OCI-LY1 (cell line): Measurements from ENCODE around the gene SAMD14.

Experiments
- H2AFZ ChIP-seq: fragments of 200-600 bp; sonication (generic), shearing (Covaris generic); 2 replicates; pipeline ENCODE4 v1.6.0; 2014; ENCODE audit warnings: antibody characterized with exemption, mild to moderate bottlenecking, low read length
- H3F3A ChIP-seq: fragments of 200-600 bp; sonication (generic), shearing (Covaris generic); 2 replicates; pipeline ENCODE4 v1.6.0; 2014; ENCODE audit warnings: mild to moderate bottlenecking, antibody characterized with exemption, low read length, moderate library complexity; ENCODE audit not compliant: insufficient read depth
- H3K27ac ChIP-seq: fragments of 200-600 bp; sonication (generic); 2 replicates; pipeline ENCODE4 v1.5.1; 2014; ENCODE audit warnings: low read length, mixed run types, mild to moderate bottlenecking, low read depth; ENCODE audit not compliant: poor library complexity, severe bottlenecking
- H3K27me3 ChIP-seq: fragments of 200-600 bp; sonication (generic); 2 replicates; pipeline ENCODE4 v1.6.0; 2014; ENCODE audit warnings: antibody characterized with exemption, mild to moderate bottlenecking, low read length, moderate library complexity; ENCODE audit not compliant: insufficient read depth
- H3K36me3 ChIP-seq: fragments of 200-600 bp; sonication (generic); 2 replicates; pipeline ENCODE4 v1.6.1; 2014; ENCODE audit warnings: mild to moderate bottlenecking, antibody characterized with exemption, low read length, moderate library complexity, mixed read lengths; ENCODE audit not compliant: insufficient read depth
- H3K4me1 ChIP-seq: fragments of 200-600 bp; sonication (generic); 2 replicates; pipeline ENCODE4 v1.5.1; 2014; ENCODE audit warnings: mild to moderate bottlenecking, low read length, moderate library complexity; ENCODE audit not compliant: insufficient read depth, severe bottlenecking
- H3K4me2 ChIP-seq: fragments of 200-600 bp; sonication (generic), shearing (Covaris generic); 2 replicates; pipeline ENCODE4 v1.6.1; 2014; ENCODE audit warnings: low read length
- H3K4me3 ChIP-seq: fragments of 200-600 bp; sonication (generic); 2 replicates; pipeline ENCODE4 v1.5.1; 2014; ENCODE audit warnings: low read length, low read depth, mild to moderate bottlenecking, mixed read lengths; ENCODE audit not compliant: poor library complexity, severe bottlenecking
- H3K79me2 ChIP-seq: fragments of 200-600 bp; shearing (Covaris generic); 2 replicates; pipeline ENCODE4 v1.6.1; 2016; ENCODE audit warnings: mixed run types, low read length, mixed read lengths; ENCODE audit not compliant: insufficient read depth
- H3K9ac ChIP-seq: fragments of 200-600 bp; sonication (generic), shearing (Covaris generic); 2 replicates; pipeline ENCODE4 v1.6.1; 2014; ENCODE audit warnings: mild to moderate bottlenecking, low read length, mixed read lengths
- H3K9me2 ChIP-seq: fragments of 200-600 bp; sonication (generic), shearing (Covaris generic); 2 replicates; pipeline ENCODE4 v1.6.1; 2014; ENCODE audit warnings: low read depth, mild to moderate bottlenecking, low read length, mixed read lengths
- H3K9me3 ChIP-seq: fragments of 200-600 bp; shearing (Covaris generic); 2 replicates; pipeline ENCODE4 v1.6.1; 2014; ENCODE audit warnings: low read length, mixed read lengths
- H4K20me1 ChIP-seq: fragments of 200-600 bp; sonication (generic), shearing (Covaris generic); 2 replicates; pipeline ENCODE4 v1.6.0; 2016; ENCODE audit warnings: mild to moderate bottlenecking, low read length; ENCODE audit not compliant: insufficient read depth
- EZH2 ChIP-seq: fragments of 200-600 bp; sonication (generic), shearing (Covaris generic); IDR thresholded peaks from 2 replicates; pipeline ENCODE4 v1.8.0; 2017; ENCODE audit warnings: borderline replicate concordance, mixed run types, mild to moderate bottlenecking, antibody characterized with exemption, low read length, moderate library complexity, mixed read lengths
- TF ChIP-seq, protein P1 (sequence below): fragments of 200-600 bp; sonication (generic), shearing (Covaris generic); IDR thresholded peaks from 2 replicates; pipeline ENCODE4 v1.5.1; 2017; ENCODE audit warnings: mild to moderate bottlenecking, antibody characterized with exemption, low read length, moderate library complexity, mixed read lengths

SAMD14 gene

DNA sequence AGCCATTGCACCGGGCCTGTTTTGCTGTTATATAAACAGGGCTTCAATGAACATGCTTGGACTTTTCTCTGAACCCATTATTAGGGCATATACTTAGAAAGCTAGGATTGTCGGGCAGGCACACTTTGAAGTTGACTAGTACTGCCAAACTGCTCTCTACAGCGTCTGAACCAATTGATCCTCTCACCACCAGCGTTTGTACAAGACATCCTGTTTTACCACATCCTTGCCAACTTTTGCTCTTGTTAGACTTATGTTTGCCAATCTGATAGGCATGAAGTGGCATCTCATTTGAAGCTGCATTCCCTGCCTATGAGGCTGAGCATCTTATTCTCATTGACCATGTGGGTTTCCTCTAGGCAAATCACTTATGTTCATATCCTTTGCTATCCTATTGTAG is 27.9 kb upstream of the SAMD14 start:
- Histone ChIP-seq H2AFZ (no peak overlapping the region), H3K36me3 (no peaks in the 10 kb centered on the region), H3K9me2 (no peaks in the 10 kb centered on the region), H3K4me2 (no peak overlapping the region), H3F3A (no peaks in the 10 kb centered on the region; the same call in 1 of the 2 replicates), H3K9me3 (no peaks in the 10 kb centered on the region), H3K4me3 (no peak overlapping the region), H3K79me2 (no peaks in the 10 kb centered on the region), H4K20me1 (no peaks in the 10 kb centered on the region), H3K27me3 (no peaks in the 10 kb centered on the region), H3K9ac (no peak overlapping the region), H3K4me1 (peaks cover 10% of the 10 kb centered on the region), H3K27ac (no peak overlapping the region)
- TF ChIP-seq, protein P1, sequence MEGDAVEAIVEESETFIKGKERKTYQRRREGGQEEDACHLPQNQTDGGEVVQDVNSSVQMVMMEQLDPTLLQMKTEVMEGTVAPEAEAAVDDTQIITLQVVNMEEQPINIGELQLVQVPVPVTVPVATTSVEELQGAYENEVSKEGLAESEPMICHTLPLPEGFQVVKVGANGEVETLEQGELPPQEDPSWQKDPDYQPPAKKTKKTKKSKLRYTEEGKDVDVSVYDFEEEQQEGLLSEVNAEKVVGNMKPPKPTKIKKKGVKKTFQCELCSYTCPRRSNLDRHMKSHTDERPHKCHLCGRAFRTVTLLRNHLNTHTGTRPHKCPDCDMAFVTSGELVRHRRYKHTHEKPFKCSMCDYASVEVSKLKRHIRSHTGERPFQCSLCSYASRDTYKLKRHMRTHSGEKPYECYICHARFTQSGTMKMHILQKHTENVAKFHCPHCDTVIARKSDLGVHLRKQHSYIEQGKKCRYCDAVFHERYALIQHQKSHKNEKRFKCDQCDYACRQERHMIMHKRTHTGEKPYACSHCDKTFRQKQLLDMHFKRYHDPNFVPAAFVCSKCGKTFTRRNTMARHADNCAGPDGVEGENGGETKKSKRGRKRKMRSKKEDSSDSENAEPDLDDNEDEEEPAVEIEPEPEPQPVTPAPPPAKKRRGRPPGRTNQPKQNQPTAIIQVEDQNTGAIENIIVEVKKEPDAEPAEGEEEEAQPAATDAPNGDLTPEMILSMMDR: no peak
- TF ChIP-seq EZH2: no peak

DNA sequence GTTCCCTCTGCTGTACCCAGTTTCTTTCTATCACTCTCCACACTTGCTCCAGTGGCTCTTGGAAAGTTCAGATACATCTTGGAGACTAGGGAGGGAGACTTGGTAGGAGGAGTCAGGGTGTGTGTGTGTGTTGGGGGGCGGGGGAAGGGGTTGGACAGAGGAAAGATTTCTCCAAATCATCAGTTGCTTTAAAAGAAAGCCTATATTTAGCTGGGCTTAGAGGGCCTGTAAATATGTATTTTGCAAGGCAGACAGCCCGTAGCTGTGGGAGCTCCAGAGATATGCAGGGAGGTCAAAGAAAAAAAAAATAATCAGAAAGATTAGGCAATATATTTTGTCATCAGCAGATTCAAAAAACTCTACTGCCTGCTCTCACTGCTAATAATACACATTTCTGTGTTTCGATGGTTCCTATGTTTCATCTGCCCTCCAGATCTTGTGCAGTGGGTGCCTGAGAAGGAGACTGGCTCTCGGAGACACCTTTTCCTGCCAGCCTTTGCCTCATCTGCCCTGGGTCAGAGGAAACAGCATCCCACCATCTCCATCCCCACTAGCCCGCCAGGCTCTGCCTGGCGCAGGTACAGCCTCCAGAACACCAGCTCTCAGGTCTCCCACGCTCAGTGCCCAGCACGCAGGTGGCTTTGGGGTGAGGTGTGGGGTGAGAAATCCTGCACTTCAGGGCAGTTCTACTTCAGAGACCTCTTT is 25.3 kb upstream of the SAMD14 start:
- Histone ChIP-seq H3K79me2 (no peaks in the 10 kb centered on the region), H3K9ac (no peak overlapping the region), H3F3A (no peaks in the 10 kb centered on the region; the same call in 1 of the 2 replicates), H3K4me3 (no peak overlapping the region), H3K36me3 (no peaks in the 10 kb centered on the region), H3K27ac (no peak overlapping the region), H3K4me2 (no peak overlapping the region), H2AFZ (no peak overlapping the region), H3K9me3 (no peaks in the 10 kb centered on the region), H3K4me1 (peaks cover 14% of the 10 kb centered on the region), H3K27me3 (no peaks in the 10 kb centered on the region), H4K20me1 (no peaks in the 10 kb centered on the region), H3K9me2 (no peaks in the 10 kb centered on the region)
- no peak for TF ChIP-seq EZH2
- TF ChIP-seq, protein P1: no peak

DNA sequence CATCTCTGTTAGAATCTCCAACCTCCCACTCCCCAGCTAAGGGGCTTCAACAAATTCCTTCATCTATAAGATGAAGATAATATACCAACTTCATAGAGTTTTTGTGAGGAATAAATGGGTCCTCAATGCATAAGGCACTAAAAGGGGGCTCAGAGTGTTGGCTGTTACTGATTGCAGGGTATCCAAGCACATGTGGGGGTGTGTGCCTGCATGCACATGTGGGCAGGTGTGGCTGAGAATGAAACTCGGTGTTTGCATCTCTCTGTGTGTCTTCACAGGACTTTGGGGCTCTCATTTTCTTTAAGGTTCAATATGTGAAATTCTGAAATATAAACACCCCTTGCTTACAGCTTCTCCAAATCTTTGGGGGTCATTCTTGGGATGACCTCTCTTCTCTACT is 24.6 kb upstream of the SAMD14 start:
- H3K9me2 ChIP-seq: no peaks in the 10 kb centered on the region
- no peaks in the 10 kb centered on the region; the same call in 1 of the 2 replicates for H3F3A ChIP-seq
- no peaks in the 10 kb centered on the region for H3K9me3 ChIP-seq
- TF ChIP-seq, protein P1: no peak
- no peak for TF ChIP-seq EZH2
- peaks cover 14% of the 10 kb centered on the region for H3K4me1 ChIP-seq
- H3K4me2 ChIP-seq: no peak overlapping the region
- H2AFZ ChIP-seq: no peak overlapping the region
- H3K27me3 ChIP-seq: no peaks in the 10 kb centered on the region
- no peaks in the 10 kb centered on the region for H4K20me1 ChIP-seq
- H3K4me3 ChIP-seq: no peak overlapping the region
- no peaks in the 10 kb centered on the region for H3K79me2 ChIP-seq
- H3K36me3 ChIP-seq: no peaks in the 10 kb centered on the region
- no peak overlapping the region for H3K27ac ChIP-seq
- H3K9ac ChIP-seq: no peak overlapping the region
